Muscle of leg (tissue), 11 donors: ENCODE results near the gene PRPS2. TPM values are rescaled to one million over a fixed set of nuclear protein-coding genes. Genes with fewer than 3 reads are reported as not detected.
A peak's percentile ranks its signal among the peaks of the same experiment; 100 is the strongest.

Source experiments
- DNase-seq: peaks from one replicate; pipeline ENCODE4 v3.0.0; 2013
- H3K27ac ChIP-seq: one replicate; pipeline ENCODE4 v1.5.1; 2013; ENCODE audit warnings: mild to moderate bottlenecking, low read length, control low read depth
- H3K27me3 ChIP-seq: one replicate; pipeline ENCODE4 v1.6.1; 2013; ENCODE audit warnings: low read length; ENCODE audit not compliant: control insufficient read depth, insufficient read depth
- H3K36me3 ChIP-seq: one replicate; pipeline ENCODE4 v1.6.1; 2013; ENCODE audit warnings: low read length; ENCODE audit not compliant: control insufficient read depth, insufficient read depth
- H3K4me1 ChIP-seq: one replicate; pipeline ENCODE4 v1.6.1; 2013; ENCODE audit warnings: low read length; ENCODE audit not compliant: control insufficient read depth, insufficient read depth
- H3K4me3 ChIP-seq: one replicate; pipeline ENCODE4 v1.5.1; 2013; ENCODE audit warnings: low read length, control low read depth
- H3K9me3 ChIP-seq: replicated peaks from 2 replicates; pipeline ENCODE4 v1.6.1; 2013; ENCODE audit warnings: low read depth, low read length; ENCODE audit not compliant: control insufficient read depth
- WGBS: methylation state at CpG from one replicate; pipeline ENCODE4 v1.1.5; 2013; ENCODE audit warnings: missing lambda C conversion rate; ENCODE audit not compliant: insufficient coverage; 5-methylcytosine and 5-hydroxymethylcytosine counted together
- polyA plus RNA-seq, 8 donors: library from polyadenylated mRNA; unstranded; fragments of 120-200 nt; gene quantifications; one replicate each; pipeline versions ENCODE4 v1.2.1 to v1.2.3, GENCODE V29; 2013; ENCODE audit warnings: inconsistent platforms in 1 of 8, low replicate concordance in 1 of 8; ENCODE audit not compliant: insufficient read length in 8 of 8, insufficient read depth in 1 of 8
- total RNA-seq: library from RNA; stranded (reverse); fragments of 120-200 nt; gene quantifications from one replicate; pipeline ENCODE4 v1.2.4, GENCODE V29; 2013

Gene PRPS2
- total and polyA plus RNA-seq, 9 donors, result 7.5 to 15.9 (median 8.9) TPM

DNA sequence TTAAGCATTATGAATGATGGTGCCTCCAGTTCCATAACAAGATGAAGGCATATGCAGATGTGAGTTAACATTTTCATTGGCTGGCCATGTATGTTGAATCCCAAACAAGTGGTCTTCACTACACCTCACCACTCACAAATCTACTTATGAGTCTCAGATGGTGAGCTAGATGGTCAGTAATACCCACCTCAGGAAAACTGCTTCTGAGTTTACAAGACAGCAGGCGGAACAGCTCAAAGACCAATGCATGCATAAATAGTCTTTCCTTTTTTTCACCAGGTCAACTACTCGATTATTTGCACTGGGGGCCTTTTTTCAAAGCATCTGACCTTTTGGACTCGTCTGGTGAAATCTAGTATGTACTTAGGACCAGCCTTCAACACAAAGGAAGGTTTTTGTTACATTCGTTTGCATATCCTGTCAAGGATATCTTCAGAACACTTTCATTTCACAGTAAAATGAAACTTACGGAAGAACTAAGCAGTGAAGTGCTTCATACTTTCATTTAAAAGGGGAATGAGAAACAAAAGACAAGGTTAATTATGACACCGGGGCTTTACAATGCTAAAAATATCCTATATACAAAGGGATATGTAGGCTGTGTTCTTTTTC lies 52.6 kb downstream of the PRPS2 start:
- H3K36me3 ChIP-seq, result no peaks in the 10 kb centered on the region
- peaks cover 1% of the 10 kb centered on the region for H3K27me3 ChIP-seq
- H3K9me3 ChIP-seq, result no peaks in the 10 kb centered on the region
- H3K27ac ChIP-seq, result no peak overlapping the region
- H3K4me3 ChIP-seq, result no peak overlapping the region
- no peaks in the 10 kb centered on the region for H3K4me1 ChIP-seq
- 33% methylated on average over 2 of the region's 6 CpGs for WGBS
- no peak for DNase-seq

DNA sequence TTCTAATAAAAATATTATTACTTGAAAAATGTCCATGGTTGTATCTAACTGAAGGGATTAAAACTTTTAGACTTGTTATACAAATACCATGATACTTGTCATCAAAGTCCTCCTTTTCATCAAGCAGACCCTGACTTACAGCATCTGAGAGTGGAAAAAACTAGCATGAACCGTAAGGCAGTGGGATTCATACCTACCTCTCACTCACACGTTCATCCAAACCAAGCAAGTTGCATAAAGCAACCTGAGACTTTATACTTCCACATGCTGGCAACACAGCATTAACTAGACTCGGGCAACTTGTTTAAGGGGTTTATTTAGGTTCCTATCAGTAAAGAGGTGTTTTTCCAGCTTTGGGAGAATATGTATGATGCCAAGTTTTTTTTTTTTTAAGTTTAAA lies 53.1 kb downstream of the PRPS2 start:
- H3K27ac ChIP-seq, result no peak overlapping the region
- no peak for DNase-seq

GRCh38 chrX:12865359-12865758 lies 74.1 kb downstream of the PRPS2 start:
- Histone ChIP-seq H3K4me1 (no peaks in the 10 kb centered on the region), H3K27me3 (peaks cover 7% of the 10 kb centered on the region), H3K27ac (no peak overlapping the region), H3K36me3 (no peaks in the 10 kb centered on the region), H3K9me3 (no peaks in the 10 kb centered on the region), H3K4me3 (no peak overlapping the region)
- peak; percentile 42 for DNase-seq
- WGBS, result 67% methylated on average over 3 of the region's 7 CpGs

More for the DNA sequence above, 53.1 kb downstream of the PRPS2 start:
- Histone ChIP-seq H3K27me3 (no peaks in the 10 kb centered on the region), H3K4me3 (no peak overlapping the region), H3K4me1 (no peaks in the 10 kb centered on the region), H3K36me3 (no peaks in the 10 kb centered on the region), H3K9me3 (no peaks in the 10 kb centered on the region)
- WGBS, result no CpG with 5 or more reads among the region's 3 CpGs

DNA sequence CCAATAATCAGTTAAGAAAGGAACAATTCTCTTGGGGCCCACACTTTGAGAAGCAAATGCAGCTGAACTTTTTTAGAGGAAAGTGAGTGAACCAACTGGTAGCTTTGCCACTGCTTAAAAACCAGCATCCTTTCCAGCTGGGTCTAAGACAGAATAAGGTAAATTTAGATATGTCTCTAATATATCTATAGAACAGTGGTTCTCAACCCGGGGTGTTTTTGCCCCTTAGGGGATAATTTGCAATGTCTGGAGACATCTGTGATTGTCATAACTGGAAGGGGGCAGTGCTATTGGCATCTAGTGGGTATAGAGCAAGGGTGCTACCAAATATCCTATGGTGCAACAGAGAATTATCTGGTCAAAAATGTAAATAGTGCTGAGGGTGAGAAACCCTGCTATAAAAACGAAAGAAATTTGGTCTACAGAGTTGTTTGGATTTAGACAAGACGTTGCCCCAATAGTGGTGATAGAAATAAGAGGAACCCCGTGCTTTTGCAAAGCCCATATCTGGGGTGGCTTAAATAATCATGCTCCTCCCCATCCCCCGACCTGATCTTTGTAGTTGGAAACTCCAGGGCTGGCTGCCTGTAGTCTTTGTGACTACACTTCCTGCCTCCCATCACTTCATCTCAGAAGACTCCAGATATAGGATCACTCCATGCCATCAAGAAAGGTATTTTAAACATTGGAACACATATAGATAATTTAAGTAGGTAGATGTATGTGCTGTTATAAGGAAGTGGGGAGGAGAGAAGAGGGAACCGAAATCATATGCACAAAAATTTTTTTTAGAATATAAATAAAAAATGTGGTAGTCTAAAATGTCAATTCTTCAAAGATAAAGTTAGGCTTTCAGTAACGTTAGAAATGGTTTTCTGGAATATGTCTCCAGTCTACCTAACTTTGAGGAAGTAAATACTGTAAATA lies 75.5 kb downstream of the PRPS2 start, which contains the start of gene TLR7:
Gene TLR7 (plus strand): TSS at position 622 of the 927 bp plus-strand sequence. CDS start 507 bp downstream, outside the sequence.
- H3K27me3 ChIP-seq, result peaks cover 11% of the 10 kb centered on the region
- H3K36me3 ChIP-seq, result no peaks in the 10 kb centered on the region
- WGBS, result 70% methylated on average over 2 of the region's 7 CpGs
- no peak within 1 kb of the TSS for H3K4me3 ChIP-seq
- no peak for DNase-seq
- no peaks in the 10 kb centered on the region for H3K9me3 ChIP-seq
- no peak within 1 kb of the TSS for H3K27ac ChIP-seq
- H3K4me1 ChIP-seq, result no peaks in the 10 kb centered on the region

DNA sequence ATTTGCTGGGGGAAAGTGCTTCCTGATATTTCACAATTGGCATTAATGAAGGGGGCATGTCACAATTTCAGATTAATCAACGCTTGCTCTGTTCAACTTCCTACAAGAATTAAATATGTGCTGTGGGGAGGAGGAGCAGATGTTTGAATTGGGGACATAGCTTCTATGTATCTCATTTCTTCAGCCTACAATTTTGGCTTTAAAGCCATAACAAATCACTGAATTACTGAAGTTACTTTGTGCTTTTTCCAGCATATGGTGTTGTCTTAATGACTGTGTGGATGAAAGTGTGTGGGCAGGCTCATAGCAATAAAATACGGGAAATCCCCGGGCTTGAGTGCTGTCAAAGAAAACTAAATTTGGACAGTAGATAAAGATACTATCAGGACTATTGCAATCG lies 76.5 kb downstream of the PRPS2 start:
- DNase-seq, result no peak
- Histone ChIP-seq H3K4me1 (no peaks in the 10 kb centered on the region), H3K9me3 (no peaks in the 10 kb centered on the region), H3K4me3 (no peak overlapping the region), H3K27me3 (peaks cover 14% of the 10 kb centered on the region), H3K36me3 (no peaks in the 10 kb centered on the region), H3K27ac (no peak overlapping the region)
- 90% methylated on average over 2 of the region's 4 CpGs for WGBS

GRCh38 chrX:12868747-12869146 lies 77.5 kb downstream of the PRPS2 start:
- H3K27me3 ChIP-seq, result peaks cover 14% of the 10 kb centered on the region
- H3K36me3 ChIP-seq, result no peaks in the 10 kb centered on the region
- no peak for DNase-seq
- no peaks in the 10 kb centered on the region for H3K4me1 ChIP-seq
- H3K27ac ChIP-seq, result no peak overlapping the region
- WGBS, result no CpG with 5 or more reads among the region's 4 CpGs
- no peaks in the 10 kb centered on the region for H3K9me3 ChIP-seq
- H3K4me3 ChIP-seq, result no peak overlapping the region

DNA sequence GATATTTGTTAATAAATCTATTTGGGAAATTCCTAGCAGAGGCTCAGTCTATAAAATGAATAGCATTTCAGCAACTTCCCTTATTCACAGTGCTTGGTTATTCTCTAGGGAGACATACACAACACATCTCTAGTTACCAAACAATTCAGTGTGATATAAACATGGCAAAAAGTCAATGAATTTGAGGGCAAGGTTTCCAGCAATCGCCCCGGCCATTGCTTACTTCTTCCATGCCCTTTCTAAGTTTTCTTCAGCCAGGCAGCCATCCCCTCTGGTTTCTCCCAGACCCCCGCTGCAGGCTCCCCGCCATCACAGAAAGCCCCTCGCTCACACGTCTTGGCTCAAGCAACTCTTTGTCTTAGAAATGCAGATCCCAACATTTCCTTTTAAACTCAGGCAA lies 80.0 kb downstream of the PRPS2 start:
- no peak overlapping the region for H3K4me3 ChIP-seq
- no peaks in the 10 kb centered on the region for H3K4me1 ChIP-seq
- no peaks in the 10 kb centered on the region for H3K36me3 ChIP-seq
- WGBS, result 51% methylated on average over 3 of the region's 6 CpGs
- H3K9me3 ChIP-seq, result no peaks in the 10 kb centered on the region
- H3K27ac ChIP-seq, result no peak overlapping the region
- peak; percentile 22 for DNase-seq
- peaks cover 10% of the 10 kb centered on the region for H3K27me3 ChIP-seq

GRCh38 chrX:12872741-12873140 lies 81.5 kb downstream of the PRPS2 start:
- no peaks in the 10 kb centered on the region for H3K4me1 ChIP-seq
- no peak overlapping the region for H3K27ac ChIP-seq
- DNase-seq, result no peak
- no peaks in the 10 kb centered on the region for H3K9me3 ChIP-seq
- H3K4me3 ChIP-seq, result no peak overlapping the region
- WGBS, result 96% methylated on average over 3 of the region's 4 CpGs
- H3K36me3 ChIP-seq, result no peaks in the 10 kb centered on the region
- peaks cover 10% of the 10 kb centered on the region for H3K27me3 ChIP-seq
